Cerebellar nuclear complex (tissue), 1 donor: ENCODE measurements around the gene SOST.

Source experiments
- DNase-seq, 2 experiments: peaks; one replicate each; lab custom pipeline; 2025; lab: John Stamatoyannopoulos, UW

Gene SOST

GRCh38 chr17:43707184-43707583 is 51.4 kb downstream of the SOST start:
- DNase-seq = no peak

- DNase-seq = no peak
Observed at GRCh38 chr17:43706235-43706634, 52.4 kb downstream of the SOST start.
